ENCODE measurements around the gene DISC1.

GRCh38 chr1:231829332-231829731 is 202.7 kb downstream of the DISC1 start:
- no peak for TF ChIP-seq CTCF (IDR thresholded peaks at IDR 0.05)
- no peak for TF ChIP-seq POLR2A (IDR thresholded peaks at IDR 0.05)
- TF ChIP-seq POLR2AphosphoS5 (IDR thresholded peaks at IDR 0.05; ENCODE audit: insufficient read depth in 1 of 2, low read depth in 1 of 2): no peak

Data from vagina (tissue), 2 donors.